Stimulated activated CD4-positive, alpha-beta T cell treated with anti-CD3 and anti-CD28 coated beads, Interleukin-4, amount 100 ng/mL, for 4 hours (primary cell): ENCODE data around the gene MRTFA.
"Not testable (repeated sequence)": the region's sequence is repeated elsewhere in the genome, so short reads cannot be mapped to it uniquely, and the experiment has no call there.

ENCODE experiments used
- DNase-seq, 2 experiments: peaks; one replicate each; pipeline ENCODE4 v3.0.0-alpha.2; 2020

MRTFA gene

DNA sequence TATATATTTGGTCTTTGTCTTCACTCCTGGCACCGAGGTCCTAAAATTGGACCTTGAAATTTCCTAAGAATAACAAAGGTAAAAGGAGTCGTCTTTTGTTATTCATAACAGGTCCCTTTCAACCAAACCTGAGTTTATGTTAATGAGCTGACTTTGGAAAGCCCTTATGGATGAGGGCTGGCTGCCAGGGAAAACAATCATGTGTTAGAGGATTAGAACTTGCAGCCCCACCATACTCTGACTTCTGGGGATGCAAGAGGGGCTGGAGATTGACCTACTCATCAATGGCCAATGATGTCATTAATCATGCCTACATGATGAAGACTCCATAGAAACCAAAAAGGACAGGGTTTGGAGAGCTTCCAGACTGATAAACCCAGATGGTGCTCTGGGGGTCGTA, 118.9 kb downstream of the MRTFA start:
- no peak for DNase-seq

DNA sequence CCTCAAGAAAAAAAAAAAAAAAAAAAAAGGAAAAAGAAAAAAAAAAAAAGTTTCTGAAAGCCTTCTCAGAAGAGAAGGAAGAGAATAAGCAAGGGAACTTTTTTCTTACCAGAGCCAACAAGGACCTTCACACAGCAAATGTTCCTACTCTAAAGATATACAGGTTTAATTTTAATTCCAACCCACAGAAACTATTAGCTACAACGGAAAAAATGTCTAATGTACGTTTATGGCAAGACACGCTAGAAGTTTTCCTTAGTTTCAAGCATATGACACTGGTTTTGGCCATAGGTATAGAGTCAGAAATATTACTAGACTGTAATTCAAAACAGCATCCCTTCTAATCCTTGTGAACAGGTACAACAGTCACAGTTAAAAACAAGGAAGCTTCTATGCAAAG, 120.1 kb downstream of the MRTFA start:
- DNase-seq: no peak

DNA sequence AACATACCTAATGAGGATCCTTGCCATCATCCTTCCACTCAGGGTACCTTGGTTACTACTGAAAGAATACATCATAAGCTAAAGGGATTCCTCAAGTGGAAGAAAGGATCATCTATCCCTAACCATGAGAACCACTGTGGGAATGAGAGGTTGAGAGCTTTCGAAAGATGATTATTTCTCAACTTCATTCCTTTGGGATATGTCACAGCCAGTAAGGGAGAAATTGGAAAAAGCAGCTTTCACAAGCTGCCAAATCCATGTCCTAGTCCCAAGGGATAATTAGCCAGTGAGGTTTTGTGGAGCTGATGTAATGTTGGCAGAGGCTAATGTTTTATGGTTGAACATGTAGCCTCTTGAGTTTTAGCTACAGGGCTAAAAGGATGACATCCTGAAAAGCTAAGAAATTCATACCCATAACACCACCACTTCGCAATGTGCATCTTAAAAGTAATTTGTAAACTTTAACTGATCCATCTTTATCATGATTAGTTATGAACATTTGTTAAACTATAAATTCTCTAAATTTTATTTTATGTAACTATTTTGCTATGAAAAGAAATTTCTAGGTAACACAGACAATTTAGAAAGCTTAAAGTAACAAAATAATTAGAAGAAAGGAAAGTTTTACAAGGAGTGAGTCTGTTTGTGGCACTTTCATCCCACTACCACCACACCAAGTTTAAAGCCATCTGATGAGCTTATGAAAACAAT, 123.9 kb downstream of the MRTFA start:
- DNase-seq: no peak

DNA sequence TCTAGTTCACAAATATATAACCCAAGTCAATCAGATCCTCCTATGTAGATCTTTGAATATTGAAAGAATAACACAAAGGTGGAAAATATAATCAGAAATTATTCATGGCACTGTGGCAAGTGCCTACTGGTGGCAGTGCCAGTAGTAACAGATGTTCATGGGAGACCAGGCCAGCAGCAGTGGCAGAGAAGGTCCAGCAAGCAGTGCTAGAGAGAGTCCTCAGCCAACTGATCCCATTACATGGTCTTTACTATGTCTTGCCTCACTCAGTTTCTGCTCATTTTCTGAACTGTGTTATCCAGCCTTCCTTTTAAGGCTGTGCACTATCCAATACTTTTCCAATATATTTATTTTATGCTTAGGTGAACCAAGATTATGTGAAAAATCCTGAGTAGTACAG, 124.9 kb downstream of the MRTFA start:
- no peak for DNase-seq

DNA sequence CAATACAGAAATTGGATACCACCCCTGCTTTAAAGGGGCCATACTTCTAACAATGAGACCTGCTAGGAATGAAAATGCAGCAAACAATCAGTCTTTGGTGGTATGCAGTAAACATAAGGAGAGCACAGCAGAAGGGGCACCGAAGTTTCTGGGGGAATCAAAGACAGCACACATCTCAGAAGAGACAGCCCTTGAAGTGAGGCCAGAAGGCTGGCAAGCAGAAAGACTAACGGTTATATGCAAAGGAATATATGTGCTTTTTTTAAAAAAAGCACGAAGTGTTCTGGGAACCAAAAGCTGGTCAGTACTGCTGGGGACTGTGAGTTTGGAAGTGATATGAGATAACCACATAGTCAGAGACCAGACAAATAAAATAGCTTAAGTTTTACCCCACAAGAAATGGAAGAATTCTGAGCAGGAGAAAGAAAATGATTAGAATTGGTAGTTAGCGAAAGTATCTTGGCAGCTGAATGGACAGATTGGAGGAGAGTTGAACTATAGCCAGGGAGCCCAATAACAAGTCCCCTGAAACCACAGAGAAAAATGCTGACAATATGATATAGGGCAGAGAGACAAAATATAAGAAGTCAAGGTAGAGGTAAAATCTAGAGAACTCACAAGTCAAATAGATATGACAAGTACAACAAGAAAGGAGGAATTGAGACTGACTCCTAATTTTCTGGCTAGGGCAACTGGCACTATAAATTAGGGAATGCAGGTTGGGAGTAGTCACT, 125.7 kb downstream of the MRTFA start:
- DNase-seq: no peak

DNA sequence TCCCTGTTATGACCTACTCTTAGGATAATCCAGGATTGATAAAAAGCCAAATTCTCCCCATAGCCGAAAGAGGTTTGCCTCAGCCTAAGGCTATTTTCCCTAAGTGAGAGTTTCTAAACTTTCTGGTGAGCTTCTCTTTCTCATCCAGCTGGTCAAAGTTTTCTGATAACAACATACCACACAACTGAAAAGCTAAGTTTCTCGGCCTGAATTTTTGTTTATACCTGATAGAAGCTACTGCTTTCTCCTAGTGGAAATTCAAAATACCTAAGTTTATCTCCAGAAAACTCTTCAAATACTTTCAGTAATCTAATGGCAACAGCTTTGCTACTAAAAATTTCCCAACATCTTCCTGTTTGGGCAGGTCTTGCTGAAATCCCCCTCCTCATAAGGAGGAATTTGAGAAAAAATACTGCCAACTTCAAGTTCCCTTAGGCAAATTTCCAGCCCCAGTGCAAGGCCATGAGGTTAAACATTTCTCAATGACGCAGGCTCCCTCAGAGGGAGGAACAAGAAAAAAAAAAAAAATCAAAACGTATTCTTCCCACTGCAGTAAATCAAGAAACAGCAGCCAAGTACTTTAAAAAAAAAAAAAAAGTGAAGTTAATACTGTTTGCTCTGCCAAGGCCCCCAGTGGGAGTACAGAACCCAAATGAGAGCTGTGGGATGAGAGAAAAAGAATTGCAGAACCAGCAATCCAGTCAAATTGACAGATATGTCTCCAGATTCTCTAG, 127.0 kb downstream of the MRTFA start:
- DNase-seq: no peak

DNA sequence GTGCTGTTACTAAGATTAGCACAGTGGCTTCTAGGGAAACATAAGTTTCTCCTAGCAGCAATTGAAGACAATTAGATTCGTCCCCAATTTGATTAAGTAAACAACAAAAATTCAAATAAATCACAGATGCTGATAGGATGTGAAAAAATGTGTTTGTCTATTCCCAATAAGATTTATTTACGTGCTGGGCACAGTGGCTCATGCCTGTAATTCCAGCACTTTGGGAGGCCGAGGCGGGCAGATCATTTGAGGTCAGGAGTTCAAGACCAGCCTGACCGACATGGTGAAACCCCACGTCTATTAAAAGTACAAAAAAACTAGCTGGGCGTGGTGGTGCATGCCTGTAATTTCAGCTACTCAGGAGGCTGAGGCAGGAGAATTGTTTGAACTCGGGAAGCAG, 128.5 kb downstream of the MRTFA start:
- not testable (repeated sequence) for DNase-seq

DNA sequence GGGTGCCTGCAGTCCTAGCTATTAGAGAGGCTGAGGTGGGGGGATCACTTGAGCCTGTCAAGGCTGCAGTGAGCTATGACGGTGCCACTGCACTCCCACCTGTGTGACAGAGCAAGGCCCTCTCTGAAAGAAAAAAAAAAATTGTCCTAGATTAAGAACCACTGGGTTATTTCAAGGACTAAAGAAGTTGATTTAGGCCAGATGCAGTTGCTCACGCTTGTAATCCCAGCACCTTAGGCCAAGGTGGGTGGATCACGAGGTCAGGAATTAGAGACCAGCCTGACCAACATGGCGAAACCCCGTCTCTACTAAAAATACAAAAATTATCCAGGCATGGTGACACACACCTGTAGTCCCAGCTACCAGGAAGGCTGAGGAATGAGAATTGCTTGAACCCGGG, 129.0 kb downstream of the MRTFA start:
- no peak for DNase-seq

DNA sequence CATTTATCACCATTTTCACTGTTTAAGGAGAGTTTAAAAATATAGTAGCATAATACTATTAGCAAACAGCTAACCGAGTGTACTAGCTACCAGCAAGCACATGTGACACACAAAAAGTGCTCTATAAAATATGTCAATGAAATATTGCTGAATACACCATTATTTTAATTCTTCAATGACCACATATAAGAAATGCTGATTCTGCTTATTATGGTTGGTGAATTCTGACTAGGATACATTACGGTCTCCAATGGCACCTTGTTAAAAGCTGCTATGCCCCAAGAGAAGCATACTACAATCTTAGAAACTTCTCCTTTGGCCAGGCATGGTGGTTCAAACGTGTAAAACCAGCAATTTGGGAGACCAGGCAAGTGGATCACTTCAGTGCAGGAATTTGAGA, 129.8 kb downstream of the MRTFA start:
- no peak for DNase-seq

DNA sequence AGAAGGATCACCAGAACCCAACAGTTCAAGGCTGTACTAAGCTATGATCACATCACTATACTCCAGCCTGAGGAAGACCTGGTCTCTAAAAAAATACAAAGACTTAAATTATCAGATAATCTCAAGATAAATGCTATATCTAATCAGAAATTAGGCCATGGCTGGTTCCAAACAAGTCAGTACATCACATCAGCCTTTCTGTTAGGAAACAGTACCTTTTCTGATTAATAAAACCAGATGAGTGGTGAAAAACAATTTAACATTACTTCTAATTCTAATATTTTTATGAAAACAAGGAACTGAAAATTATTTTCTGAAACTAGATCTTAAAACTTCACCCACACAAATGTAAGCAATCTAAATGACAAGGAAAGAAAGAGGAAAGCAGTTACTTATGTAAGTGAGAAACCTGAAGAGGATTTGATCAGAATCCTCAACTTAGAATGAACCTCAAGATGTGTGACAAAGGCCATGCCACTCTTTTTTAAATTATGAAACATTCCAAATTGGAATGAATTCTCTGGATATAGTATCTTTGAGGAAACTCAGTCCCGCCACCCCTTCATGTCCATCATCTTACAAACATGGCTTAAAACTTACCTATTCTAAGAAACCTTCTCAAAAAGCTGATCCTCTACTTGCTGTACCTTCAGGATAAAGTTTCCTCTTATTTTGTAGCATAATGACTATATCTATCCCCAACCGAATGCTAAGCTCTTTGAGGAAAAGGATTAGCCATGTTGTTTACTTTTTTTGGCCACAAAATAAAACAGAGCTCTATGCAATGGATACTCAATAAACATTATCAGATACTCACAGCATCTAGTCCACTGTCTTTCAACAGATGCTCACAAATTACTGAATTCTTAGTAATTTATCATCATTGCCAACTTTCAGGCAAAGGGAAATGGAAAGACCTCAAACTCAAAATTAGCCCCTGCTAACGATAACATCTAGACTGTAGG, 132.0 kb downstream of the MRTFA start:
- no peak for DNase-seq

DNA sequence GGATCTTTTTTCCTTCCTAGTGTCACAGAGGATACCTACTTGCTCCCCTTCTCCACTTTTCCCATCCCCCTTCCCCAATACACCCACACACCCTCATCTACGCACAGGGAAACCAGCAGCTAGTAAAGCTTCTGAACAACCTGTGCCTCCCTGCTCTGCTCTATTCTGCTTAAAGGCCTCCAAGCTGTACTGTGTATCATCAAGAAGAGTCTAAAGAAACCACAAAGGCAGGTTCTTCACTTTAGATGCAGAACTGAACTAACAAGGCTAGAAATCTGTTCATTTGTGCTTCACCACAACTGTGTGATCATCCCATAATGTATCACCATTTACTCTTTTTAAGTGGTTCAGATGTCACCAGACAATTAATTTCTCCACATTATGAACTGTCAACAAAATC, 133.6 kb downstream of the MRTFA start:
- DNase-seq: no peak

DNA sequence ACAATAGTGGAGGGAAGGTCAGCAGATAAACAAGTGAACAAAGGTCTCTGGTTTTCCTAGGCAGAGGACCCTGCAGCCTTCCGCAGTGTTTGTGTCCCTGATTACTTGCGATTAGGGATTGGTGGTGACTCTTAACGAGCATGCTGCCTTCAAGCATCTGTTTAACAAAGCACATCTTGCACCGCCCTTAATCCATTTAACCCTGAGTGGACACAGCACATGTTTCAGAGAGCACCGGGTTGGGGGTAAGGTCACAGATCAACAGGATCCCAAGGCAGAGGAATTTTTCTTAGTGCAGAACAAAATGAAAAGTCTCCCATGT, 136.1 kb downstream of the MRTFA start:
- not testable (repeated sequence) for DNase-seq

DNA sequence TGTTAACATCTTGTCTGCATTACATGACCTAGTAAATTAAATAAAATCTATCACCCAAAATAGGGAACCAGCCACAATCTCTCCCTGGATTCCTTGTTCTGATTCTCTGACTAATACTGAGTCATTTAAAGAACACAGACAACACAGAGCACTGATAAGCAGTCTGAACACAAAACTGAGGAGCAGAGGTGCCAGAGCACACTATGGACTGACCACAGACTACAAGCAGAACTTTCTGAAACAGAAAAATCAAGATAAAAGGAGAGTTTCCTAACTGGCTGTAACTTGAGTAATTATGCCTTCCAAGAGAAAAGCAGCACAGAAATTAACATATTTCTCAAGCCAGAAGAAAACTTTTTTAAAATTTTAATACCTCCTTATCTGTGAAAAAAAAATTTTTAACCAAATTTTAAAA, 137.3 kb downstream of the MRTFA start:
- DNase-seq: no peak

DNA sequence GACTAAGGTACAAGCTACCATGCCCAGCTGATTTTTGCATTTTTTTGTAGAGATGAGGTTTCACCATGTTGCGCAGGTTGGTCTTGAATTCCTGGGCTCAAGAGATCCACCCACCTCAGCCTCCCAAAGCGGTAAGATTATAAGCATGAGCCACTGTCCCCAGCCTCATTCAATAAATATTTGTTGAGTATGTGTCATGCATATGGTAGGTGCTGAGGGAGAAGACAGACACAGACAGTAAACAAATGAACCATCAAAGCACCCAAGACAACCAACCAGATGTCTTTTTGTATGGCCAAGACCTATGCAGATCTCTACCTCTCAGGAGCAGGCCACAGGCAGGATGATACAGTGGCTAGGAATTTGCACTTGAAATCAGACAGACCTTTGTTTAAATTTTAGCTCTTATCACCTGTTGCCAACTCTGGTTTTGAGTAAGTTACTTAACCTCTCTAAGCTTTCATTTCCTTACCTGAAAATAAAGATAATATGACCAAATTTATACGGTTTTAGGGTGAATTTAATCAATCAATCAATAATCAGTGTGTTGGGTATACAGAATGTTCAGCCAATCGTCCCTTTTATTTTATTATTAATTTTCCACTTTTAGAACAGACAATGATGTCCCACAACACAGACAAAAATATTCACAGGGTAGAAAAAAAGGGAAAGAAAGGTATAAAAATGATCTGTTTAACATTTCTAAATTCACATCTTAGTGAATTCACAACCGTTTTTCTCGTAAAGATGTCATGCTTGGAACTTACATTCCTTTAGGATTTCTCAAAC, 137.9 kb downstream of the MRTFA start:
- DNase-seq: no peak

DNA sequence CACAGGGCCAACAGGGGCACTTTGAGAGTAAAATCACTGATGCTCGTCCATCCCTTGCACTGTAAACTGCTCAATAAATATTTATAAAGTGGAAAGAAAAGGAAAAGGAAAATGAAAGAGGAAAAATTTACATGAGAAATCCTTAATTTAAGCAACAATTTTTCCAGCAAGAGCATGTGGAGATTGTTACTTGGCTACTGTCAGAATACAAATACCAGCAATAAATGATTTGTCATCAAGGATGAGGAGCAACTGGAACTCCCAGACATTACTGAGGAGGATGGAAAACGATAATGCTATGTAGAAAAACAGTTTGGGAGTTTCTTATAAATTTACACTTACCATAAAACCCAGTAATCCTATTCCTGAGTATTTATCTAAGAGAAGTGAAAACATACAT, 143.1 kb downstream of the MRTFA start:
- DNase-seq: no peak

DNA sequence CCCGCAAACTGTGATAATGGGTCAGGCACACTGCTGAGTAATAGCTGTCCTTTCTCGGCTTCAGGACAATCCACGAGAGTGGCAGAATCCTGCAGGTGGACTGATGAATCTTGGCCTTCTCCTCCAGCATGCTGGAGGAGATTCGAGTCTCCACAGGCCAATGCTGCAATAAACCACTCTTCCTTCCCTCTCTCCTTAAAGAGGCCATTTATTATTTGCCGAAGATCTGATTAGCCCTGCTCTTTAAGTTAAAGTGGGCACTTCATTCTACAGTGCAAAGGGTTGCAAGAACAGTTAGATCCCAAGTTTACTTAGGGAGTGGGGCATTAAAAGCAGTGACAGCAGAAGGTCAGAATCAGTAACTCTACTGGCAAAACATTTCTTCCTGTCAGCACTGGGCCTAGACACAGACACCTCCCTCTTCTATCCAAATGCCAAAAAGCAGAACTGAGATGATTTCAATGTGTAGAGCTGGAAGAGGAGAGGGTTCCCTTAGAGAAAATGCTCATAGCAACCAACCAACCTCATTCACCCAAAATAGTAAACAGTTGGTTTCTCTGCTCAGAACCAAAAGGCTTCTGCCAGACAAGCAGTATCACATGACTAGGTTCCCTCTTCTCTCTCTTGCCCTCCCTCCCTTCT, 144.4 kb downstream of the MRTFA start:
- no peak for DNase-seq

DNA sequence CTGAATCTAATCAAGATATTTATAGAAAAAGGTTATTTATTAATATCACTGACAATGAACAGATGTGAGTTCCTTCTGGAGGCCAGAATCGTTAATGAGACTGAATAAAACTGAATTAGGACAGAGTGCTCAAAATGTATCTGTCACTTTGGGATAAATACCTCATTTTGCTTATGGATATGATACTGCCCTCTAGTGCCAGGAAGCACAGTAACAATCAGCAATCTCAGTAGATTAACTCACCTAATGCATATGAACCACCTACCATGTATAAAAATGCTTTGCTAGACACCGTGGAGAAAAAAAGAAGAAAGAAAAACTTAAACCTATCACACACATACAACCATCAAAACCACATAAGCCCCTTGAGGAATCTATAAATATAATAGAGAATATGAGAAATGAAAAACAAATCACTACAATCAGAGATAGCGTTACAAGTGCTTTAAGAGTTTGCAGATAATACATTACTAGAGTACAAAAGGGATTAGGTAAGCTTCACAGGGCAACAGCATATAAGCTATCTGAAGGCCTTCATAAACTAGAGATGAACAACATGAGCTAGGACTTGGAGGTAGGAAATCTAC, 148.8 kb downstream of the MRTFA start:
- no peak for DNase-seq

DNA sequence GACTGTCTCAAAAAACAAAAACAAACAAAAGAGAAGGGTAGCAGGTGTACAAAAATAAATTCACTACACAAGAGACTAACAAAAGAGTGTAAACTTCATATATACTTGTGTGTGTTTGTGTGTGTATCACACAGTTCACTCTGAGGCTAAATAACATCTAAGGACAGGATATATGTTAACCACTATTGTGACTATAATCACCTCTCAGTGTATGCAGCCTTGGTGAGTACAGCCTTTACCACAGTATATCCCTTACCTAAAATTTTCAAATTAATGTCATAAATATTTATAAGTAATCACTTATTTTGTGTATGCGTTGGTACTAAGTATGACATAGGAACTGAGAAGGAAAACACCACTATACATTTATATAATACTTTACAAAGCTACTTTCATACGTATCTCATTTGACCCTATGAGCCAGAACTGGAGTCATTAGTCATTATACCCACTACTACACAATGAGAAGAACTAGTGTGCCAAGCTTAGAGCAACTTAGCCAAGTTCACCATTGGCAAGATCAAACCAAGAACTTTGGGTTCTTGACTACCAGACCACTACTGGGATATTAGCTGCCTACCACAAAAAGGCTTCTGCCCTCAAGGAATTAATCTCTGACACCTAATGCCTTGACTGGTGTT, 149.4 kb downstream of the MRTFA start:
- no peak for DNase-seq

DNA sequence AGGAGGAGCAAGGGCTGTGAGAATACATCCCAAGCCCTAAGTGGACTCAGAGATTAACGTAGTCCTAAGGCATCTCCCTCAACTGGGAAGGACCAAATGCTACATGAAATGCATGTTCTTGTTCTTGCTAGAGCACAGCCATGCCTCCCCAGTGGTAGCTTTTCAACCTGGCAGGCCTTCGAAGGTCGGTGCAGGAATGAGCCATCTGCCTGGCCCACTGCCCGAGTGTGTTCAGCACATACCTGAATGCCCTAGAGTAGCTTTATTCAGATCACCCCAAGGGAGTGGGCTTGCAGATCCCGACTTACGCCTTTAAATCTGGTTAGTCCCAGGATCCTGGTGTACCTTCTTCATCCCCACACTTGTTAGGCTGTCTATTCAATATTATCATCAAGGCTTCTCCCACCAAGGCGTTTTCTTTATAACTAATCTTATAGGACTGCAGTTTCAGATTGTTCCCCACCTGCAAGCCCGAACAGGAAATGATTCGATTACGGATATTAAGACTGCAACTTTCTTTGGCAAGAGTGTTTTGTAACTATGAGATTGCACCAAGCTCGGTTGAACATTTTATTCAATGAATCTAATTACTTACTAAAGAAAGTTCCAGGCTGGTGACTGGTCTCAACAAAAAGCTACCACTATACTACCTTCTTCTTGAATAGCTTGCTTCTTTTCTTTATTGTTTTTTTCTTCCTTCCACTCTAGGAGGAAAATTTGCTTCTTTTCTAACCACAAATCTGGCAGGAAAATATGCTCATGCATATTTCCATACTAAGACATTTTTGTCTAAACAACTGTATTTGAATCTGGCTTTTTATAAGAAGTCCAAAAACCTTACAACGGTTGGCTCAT, 150.5 kb downstream of the MRTFA start:
- DNase-seq: no peak
